Lower leg skin (tissue), 4 donors: ENCODE measurements around the gene MYADML2. TPM values are rescaled to one million over a fixed set of nuclear protein-coding genes. Genes with fewer than 3 reads are reported as not detected.

Experiments used
- DNase-seq, 2 donors: peaks; one replicate each; pipeline ENCODE4 v3.0.0-alpha.2; 2019; ENCODE audit warnings: low spot score in 2 of 2
- H3K4me3 ChIP-seq: fragments of 200-600 bp; sonication (generic); 2 replicates; pipeline ENCODE4 v1.5.1; 2017; ENCODE audit warnings: mild to moderate bottlenecking, low read depth; ENCODE audit not compliant: poor library complexity, severe bottlenecking
- CTCF ChIP-seq, 3 donors: fragments of 450-650 bp; IDR thresholded peaks; one replicate each; pipeline ENCODE4 v1.5.1; 2016; ENCODE audit warnings: antibody characterized with exemption in 3 of 3, mild to moderate bottlenecking in 3 of 3, moderate library complexity in 2 of 3
- POLR2A ChIP-seq, 2 donors: fragments of 450-650 bp; IDR thresholded peaks; one replicate each; pipeline ENCODE4 v1.6.1; 2016 to 2017; ENCODE audit warnings: antibody characterized with exemption in 2 of 2, mild to moderate bottlenecking in 1 of 2, moderate library complexity in 1 of 2
- WGBS, 2 donors: methylation state at CpG; one replicate each; pipeline ENCODE4 v1.1.5; 2018; 5-methylcytosine and 5-hydroxymethylcytosine counted together
- intact Hi-C: fragments of 100-400 bp; cut with DNase I; formaldehyde crosslinking; loops from one replicate; pipeline ENCODE4 v1.15.0; 2023; ENCODE audit warnings: low total_unique reads
- total RNA-seq, 4 donors: library from RNA; depleted of rRNA; stranded (reverse); fragments of >200 nt; gene quantifications; one replicate each; pipeline ENCODE4 v1.1.0, GENCODE V29; 2016

The MYADML2 gene
- total RNA-seq, 4 donors from 2014 or later = not detected

- H3K4me3 ChIP-seq = no peak overlapping the region
- no peak for TF ChIP-seq POLR2A (IDR thresholded peaks at IDR 0.05)
- TF ChIP-seq CTCF (IDR thresholded peaks at IDR 0.05) = no peak
- DNase-seq = no peak
- WGBS, 2 donors = 90% methylated on average over 11 to 12 of the region's 15 CpGs
- intact Hi-C loops = no loop called here
These were observed 40.4 kb downstream of the MYADML2 start for GRCh38 chr17:81906476-81907218.

GRCh38 chr17:81905993-81906392 lies 41.0 kb downstream of the MYADML2 start:
- DNase-seq = no peak
- TF ChIP-seq CTCF (IDR thresholded peaks at IDR 0.05) (no peak), POLR2A (IDR thresholded peaks at IDR 0.05) (no peak)
- intact Hi-C loops = no loop called here
- H3K4me3 ChIP-seq = no peak overlapping the region
- WGBS, 2 donors = 90 to 96% methylated on average over 6 to 10 of the region's 10 CpGs

- 88 to 91% methylated on average over 13 to 16 of the region's 16 CpGs for WGBS, 2 donors
- no peak for TF ChIP-seq CTCF (IDR thresholded peaks at IDR 0.05)
- TF ChIP-seq POLR2A (IDR thresholded peaks at IDR 0.05) = no peak
- H3K4me3 ChIP-seq = no peak overlapping the region
- DNase-seq = no peak
- intact Hi-C loops = no loop called here
These were observed 41.6 kb downstream of the MYADML2 start for GRCh38 chr17:81905424-81905875.

GRCh38 chr17:81904600-81905423 lies 42.2 kb downstream of the MYADML2 start:
- 89 to 95% methylated on average over 18 to 28 of the region's 28 CpGs for WGBS, 2 donors
- intact Hi-C loops = no loop called here
- TF ChIP-seq CTCF (IDR thresholded peaks at IDR 0.05) = no peak
- no peak for TF ChIP-seq POLR2A (IDR thresholded peaks at IDR 0.05)
- no peak for DNase-seq
- no peak overlapping the region for H3K4me3 ChIP-seq

GRCh38 chr17:81903896-81904599 lies 43.0 kb downstream of the MYADML2 start:
- H3K4me3 ChIP-seq = no peak overlapping the region
- no peak for DNase-seq
- 96% methylated on average over 24 of the region's 24 CpGs for WGBS, 2 donors
- intact Hi-C loops = no loop called here
- TF ChIP-seq CTCF (IDR thresholded peaks at IDR 0.05) = no peak
- TF ChIP-seq POLR2A (IDR thresholded peaks at IDR 0.05) = no peak
